C4-2B (cell line): Measurements from ENCODE around the gene IFIT1B.
A peak's percentile ranks its signal among the peaks of the same experiment; 100 is the strongest.

Source experiments
- H3K27ac ChIP-seq: fragments of 450-650 bp; 2 replicates; pipeline ENCODE4 v1.5.1; 2017
- CTCF ChIP-seq: fragments of 450-650 bp; conservative IDR thresholded peaks from 2 replicates; pipeline ENCODE4 v1.5.1; 2017; ENCODE audit warnings: mild to moderate bottlenecking
- ZFX ChIP-seq: fragments of 450-650 bp; IDR thresholded peaks from 2 replicates; pipeline ENCODE4 v1.6.1; 2017

The IFIT1B gene

GRCh38 chr10:89363729-89364442 is 14.0 kb upstream of the IFIT1B start:
- no peak for TF ChIP-seq ZFX
- TF ChIP-seq CTCF = no peak
- no peak overlapping the region for H3K27ac ChIP-seq

- H3K27ac ChIP-seq = no peak overlapping the region
- no peak for TF ChIP-seq CTCF
- no peak for TF ChIP-seq ZFX
Measured at GRCh38 chr10:89364531-89364930, 13.3 kb upstream of the IFIT1B start.

- no peak for TF ChIP-seq CTCF
- no peak for TF ChIP-seq ZFX
- H3K27ac ChIP-seq = no peak overlapping the region
Measured at GRCh38 chr10:89367529-89367928, 10.3 kb upstream of the IFIT1B start.

- H3K27ac ChIP-seq = no peak overlapping the region
- TF ChIP-seq CTCF = no peak
Measured at GRCh38 chr10:89368129-89368528, 9.7 kb upstream of the IFIT1B start.

- TF ChIP-seq CTCF = peak; percentile 37
- no peak for TF ChIP-seq ZFX
- H3K27ac ChIP-seq = no peak overlapping the region
Measured at GRCh38 chr10:89369156-89370105, 8.4 kb upstream of the IFIT1B start.

- H3K27ac ChIP-seq = no peak overlapping the region
- TF ChIP-seq CTCF (no peak), ZFX (no peak)
Measured at GRCh38 chr10:89371079-89371478, 6.8 kb upstream of the IFIT1B start.

- H3K27ac ChIP-seq = no peak overlapping the region
- TF ChIP-seq CTCF = no peak
Measured at GRCh38 chr10:89371987-89372386, 5.9 kb upstream of the IFIT1B start.
